Limb (tissue), 2 donors: ENCODE data around the gene CPAMD8.

Experiments used
- DNase-seq, 2 donors: peaks; one replicate each; pipeline ENCODE4 v3.0.0-alpha.2; 2016; ENCODE audit errors: extremely low spot score in 2 of 2

The CPAMD8 gene

DNA sequence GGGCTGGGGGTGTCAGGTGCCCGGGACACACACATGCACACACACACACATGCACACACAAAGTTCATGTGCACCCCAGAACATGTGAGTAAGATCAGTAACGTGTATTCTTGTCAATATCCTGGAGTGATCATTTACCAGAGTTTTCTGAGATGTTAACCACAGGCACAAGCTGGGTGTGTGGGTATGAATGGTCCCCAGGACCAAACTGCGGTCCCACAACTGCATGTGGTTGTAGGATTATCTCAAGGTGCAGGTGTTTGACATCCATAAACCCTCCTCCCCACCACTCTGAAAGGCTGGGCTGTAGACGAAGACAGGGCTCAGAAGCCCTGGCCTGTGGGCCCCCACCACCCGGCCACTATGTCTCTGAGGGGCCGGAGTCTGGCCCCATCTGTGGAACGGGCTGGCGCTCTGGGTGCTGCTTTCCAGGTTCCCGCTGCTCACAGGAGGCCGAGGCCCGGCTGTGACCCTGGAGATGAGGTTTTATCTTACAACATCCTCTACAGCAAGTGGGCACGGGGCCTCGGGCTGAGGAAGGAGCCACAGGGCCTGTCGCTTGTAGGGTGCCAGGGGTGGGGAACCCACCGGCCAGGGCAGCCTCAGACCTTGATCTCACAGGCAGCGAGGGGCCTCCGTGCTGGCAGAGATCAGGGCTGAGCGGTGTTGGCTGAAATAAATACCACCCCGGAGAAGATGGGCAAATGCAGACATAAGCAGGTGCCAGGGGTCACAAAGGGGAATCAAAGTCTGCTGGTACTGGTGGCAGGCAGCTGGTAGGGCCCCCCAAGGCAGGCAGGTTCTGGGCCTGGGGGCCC, 133.5 kb downstream of the CPAMD8 start:
- DNase-seq = no peak

DNA sequence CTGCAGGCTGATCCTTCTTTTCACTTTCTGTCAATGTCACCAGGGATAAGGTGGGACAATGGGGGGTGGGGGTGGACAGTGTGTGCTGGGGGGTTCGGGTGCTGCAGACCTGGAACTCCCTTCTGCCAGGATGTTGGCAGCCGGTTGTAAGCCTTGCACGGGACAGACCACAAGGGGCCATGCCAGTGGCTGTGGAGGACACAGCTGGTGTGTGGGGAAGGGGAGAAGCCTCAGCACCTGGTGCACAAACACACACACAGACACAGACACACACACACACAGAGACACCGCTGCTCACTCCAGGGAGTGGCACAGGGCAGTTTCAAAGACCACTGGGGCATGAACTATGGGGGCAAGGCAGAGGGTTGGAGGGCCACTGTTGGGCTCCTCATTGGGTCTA, 134.2 kb downstream of the CPAMD8 start:
- no peak for DNase-seq

DNA sequence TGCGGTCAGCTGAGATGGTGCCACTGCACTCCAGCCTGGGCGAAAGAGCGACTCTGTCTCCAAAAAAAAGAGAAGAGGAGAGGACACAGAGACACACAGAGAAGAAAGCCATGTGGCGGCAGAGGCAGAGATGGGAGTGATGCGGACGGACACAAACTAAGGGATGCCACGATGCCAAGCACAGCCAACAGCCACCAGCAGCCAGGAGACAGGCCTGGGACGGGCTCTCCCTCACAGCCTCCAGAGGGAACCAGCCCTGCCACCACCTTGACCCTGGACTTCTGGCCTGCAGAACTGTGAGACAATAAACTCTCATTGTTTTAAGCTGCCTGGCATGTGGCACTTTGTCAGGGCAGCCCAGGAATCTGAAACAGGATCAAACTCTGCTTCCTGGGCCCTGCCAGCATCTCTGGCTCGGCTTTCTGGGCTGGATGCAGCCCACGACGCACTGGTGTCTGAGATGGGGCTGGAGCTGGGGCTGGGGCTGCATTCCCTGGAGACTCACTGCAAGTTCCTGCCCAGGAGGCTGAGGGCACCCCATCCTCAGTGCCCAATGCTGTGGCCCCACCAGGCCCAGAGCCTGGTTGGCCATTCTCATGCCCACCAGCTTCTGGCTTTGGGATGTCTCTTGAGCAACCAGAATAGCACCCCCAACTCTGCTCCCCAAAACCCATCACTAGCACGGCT, 134.8 kb downstream of the CPAMD8 start:
- no peak for DNase-seq

DNA sequence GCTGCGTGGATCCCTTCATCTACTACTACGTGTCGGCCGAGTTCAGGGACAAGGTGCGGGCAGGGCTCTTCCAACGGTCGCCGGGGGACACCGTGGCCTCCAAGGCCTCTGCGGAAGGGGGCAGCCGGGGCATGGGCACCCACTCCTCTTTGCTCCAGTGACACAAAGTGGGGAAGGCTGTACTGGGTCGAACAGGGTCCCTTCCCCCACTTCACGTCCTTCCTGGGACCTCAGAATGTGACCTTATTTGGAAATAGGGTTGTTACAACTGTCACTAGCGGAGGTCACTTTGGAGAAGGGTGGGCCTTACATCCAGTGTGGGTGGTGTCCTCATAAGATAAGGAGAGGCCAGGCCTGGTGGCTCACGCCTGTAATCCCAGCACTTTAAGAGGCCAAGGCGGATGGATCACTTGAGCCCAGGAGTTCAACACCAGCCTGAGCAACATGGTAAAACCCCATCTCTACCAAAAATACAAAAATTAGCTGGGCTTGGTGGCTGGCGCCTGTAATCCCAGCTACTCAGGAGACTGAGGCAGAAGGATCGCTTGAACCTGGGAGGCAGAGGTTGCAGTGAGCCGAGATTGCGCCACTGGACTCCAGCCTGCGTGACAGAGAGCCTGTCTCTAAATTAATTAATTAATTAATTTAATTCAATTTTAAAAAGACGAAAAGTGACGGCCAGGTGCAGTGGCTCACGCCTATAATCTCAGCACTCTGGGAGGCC, 136.0 kb downstream of the CPAMD8 start:
- DNase-seq = no peak

DNA sequence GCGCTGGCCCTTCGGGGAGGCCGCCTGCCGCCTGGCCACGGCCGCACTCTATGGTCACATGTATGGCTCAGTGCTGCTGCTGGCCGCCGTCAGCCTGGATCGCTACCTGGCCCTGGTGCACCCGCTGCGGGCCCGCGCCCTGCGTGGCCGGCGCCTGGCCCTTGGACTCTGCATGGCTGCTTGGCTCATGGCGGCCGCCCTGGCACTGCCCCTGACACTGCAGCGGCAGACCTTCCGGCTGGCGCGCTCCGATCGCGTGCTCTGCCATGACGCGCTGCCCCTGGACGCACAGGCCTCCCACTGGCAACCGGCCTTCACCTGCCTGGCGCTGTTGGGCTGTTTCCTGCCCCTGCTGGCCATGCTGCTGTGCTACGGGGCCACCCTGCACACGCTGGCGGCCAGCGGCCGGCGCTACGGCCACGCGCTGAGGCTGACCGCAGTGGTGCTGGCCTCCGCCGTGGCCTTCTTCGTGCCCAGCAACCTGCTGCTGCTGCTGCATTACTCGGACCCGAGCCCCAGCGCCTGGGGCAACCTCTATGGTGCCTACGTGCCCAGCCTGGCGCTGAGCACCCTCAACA, 136.6 kb downstream of the CPAMD8 start:
- no peak for DNase-seq

DNA sequence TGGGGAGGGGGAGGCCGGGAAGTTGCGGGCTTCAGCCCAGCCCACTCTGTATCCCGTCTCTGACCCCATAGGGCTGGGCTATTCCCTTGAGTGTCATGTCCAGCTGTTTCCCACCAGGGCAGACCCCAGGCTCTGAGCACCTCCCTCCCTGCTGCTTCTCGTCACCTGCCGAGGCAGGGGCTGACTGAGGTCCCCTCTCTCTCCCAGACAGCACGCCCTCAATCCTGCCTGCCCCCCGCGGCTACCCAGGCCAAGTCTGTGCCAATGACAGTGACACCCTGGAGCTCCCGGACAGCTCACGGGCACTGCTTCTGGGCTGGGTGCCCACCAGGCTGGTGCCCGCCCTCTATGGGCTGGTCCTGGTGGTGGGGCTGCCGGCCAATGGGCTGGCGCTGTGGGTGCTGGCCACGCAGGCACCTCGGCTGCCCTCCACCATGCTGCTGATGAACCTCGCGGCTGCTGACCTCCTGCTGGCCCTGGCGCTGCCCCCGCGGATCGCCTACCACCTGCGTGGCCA, 137.2 kb downstream of the CPAMD8 start:
- DNase-seq = no peak

DNA sequence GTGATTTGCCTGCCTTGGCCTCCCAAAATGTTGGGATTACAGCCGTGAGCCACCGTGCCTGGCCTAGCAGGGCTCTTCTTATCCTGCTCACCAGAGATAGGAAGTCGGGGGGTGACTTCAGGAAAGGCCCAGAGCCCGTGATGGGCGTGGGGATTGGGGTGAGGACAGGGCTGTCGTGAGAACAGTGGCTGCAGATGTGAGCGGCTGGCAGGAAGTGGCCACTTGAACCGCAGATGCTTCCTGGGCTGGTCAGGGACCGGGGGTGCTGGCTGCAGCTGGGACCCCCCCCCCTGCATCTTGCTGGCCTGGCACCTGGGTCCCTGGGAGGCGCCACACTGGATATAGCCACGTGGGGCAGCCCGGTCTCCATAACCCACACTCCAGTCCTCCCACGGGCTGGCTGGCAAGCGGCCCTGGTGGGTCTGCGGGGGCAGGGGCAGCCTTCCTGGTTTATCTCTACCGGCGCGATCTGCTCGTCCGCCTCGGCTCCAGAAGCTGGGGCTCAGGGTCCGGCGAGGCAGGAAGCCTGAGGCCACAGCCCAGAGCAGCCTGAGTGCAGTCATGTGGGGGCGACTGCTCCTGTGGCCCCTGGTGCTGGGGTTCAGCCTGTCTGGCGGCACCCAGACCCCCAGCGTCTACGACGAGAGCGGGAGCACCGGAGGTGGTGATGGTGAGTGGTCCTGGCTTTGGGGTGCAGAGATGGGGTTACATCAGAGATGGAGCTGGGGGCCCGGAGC, 137.8 kb downstream of the CPAMD8 start, which contains the start of gene F2RL3:
Gene F2RL3 (plus strand): TSS at position 371 of the 737 bp plus-strand sequence. CDS start 191 bp downstream, at position 562.
- no peak for DNase-seq

DNA sequence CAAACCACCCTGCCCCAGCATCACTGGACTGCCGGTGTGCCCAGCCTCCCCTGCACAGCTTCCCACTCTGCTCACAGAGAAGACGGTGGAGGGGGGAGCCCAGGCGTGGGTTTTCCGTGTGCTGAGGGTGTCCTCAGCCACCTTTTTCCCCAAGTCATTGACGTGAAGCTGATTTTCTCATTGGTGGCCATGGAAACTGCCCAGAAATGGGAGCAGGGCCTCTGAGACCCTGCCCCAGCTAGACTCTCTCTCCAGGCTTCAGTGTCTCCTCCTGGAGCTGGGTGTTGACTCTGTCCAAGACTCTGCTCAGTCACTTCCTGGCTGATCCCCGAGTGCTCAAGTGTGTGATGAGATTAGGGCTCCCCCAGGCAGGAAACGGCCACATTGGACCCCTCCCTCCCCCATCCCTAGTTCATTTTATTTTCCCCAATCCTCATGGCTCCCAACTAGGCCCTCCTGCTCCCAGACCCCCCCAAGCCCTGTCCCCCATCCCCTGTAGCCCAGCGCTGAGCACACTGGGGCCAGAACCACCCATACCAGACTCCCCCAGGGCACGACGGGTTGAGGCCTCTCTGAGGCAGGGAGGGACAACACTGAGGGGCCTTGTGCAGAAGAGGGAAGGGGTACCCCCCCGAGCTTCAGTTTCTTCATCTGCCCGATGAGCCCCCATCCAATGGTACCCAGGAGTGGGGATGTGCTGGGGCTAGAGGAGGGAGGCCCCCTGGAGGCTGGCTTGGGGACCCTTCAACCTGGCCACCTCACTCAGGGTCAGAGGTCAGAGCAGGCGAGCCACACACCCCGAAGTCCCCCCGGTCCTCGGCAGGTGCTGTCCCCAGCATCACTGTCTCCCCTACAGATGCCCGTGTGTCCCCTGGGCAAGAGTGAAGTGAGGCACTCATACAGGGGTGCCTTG, 139.0 kb downstream of the CPAMD8 start:
- DNase-seq = no peak

DNA sequence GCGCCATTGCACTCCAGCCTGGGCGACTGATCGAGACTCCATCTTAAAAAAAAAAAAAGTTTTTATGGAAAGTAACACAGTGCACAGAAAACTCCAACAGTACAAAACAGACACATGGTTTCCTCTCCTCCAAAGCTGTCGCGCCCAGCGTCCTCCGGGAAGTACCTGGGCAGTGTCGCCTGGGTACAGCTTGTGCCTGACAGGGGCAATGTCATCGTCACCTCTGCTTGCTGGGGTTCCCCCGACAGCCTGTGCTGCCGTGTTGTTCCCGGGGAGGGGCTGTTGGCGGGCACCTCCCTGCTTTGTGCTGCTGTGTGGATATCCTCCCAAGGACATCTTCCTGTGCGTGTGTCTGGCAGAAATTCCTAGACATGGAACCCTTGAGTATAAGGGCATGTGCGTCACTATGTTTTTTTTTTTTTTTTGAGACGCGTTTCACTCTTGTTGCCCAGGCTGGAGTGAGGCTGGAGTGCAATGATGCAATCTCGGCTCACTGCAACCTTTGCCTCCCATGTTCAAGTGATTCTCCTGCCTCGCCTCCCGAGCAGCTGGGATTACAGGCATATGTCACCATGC, 140.2 kb downstream of the CPAMD8 start:
- no peak for DNase-seq

DNA sequence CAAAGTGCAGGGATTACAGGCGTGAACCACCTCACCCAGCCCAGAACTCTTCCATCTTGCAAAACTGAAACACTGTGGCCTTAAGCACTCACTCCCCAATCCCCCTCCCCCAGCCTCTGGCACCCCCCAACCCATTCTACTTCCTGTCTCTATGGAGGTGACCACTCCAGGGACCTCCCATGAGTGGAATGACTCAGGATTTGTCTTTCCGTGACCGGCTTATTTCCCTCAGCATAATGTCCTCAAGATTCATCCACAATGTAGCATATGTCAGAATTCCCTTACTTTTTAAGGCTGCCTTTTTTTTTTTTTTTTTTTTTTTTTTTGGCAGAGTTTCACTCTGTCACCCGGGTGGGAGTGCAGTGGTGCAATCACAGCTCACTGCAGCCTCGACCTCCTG, 141.4 kb downstream of the CPAMD8 start:
- DNase-seq = no peak

DNA sequence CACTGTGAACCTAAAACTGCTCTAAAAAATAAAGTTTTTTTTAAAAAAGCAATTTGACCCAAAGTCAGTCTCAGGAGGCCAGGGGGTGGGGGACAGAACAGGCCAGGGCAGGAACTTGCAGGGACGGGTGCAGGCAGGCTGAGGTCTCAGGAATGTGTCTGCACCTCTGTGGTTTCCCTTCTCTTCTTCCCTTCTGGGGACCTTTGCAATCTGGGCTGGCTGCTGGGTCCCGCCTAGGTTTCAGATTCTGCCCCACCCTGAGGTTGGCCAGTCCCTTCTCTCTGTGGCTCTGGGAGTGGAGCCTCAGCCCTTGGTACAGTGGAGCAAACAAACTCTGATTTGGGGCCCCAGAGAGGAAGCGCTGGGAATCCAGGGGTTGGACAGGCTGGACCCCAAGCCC, 143.1 kb downstream of the CPAMD8 start:
- DNase-seq = no peak

DNA sequence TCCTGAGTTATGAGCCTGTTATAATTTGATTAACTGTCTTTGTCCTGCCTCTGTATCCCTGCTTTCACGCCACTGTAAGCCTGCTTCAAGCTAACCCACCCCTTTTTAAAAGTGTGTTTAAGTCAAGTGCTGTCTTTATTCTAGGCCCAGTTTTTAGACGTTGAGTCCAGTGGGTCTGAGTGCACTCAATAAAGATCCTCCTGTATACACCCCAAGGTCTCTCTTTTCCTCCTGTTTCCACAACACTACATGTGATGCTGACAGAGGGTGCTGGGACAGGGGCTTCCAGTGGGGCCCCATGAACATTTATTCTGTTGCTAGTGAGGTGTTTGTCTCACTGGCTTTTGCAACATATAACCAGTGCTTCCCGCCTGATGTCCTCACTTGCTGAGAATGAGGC, 144.5 kb downstream of the CPAMD8 start:
- no peak for DNase-seq

DNA sequence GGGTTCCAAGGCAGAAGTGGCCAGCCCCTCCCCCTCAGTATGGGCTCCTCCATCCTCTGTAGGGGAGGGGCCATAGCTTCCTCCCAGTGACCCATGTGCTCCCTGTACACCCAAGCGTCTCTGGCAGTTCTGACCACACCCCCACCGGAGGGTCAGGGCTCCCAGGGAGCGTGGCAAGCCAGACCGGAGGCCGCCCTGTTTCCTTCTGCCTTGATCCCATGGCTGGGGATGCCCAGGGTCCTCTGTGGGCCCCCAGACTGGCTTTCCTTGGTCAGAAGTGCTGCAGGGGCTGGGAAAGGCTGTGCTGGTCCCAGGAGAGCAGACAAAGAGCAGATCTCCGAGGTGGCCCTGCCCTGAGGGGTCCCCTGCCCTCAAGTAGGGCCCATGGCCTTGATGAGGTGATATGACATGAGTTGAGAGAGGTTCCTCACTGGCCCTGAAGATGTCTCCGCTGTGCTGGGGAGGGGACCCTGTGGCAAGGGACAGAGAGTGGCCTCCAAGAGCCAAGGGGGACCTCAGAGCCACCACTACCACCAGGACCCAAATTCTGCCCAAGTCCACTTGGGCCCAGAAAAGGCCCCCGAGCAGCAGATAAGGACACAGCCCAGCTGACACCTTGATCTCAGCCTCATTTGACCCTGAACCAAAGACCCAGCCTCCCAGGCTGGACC, 145.6 kb downstream of the CPAMD8 start:
- DNase-seq = no peak

DNA sequence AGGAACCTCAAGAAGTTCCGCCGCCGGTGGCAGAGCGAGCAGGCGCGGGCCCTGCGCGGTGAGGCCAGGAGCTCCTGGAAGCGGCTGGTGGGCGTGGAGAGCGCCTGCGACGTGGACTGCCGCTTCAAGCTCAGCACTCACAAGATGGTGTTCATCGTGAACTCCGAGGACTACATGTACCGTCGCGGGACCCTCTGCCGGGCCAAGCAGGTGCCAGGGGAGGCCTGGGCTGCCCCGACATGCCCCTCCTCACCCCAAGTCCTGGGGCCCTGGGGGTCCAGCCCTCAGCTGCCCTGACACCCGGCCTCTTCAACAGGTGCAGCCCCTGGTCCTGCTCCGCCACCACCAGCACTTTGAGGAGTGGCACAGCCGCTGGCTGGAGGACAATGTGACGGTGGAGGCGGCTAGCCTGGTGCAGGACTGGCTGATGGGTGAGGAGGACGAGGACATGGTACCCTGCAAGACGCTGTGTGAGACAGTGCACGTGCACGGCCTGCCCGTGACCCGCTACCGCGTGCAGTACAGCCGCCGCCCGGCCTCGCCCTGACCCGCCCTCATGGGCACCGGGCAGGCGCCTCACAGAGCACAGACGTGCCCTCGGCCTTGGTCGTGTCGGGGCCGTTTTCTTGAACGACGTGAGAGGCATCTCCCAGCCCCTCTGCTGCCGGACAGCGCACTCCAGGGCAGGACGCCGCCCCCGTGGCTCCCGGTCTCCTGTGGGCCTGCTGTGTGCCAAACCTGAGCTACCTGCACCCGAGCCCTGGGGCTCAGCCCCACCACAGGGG, 148.2 kb downstream of the CPAMD8 start:
- no peak for DNase-seq

DNA sequence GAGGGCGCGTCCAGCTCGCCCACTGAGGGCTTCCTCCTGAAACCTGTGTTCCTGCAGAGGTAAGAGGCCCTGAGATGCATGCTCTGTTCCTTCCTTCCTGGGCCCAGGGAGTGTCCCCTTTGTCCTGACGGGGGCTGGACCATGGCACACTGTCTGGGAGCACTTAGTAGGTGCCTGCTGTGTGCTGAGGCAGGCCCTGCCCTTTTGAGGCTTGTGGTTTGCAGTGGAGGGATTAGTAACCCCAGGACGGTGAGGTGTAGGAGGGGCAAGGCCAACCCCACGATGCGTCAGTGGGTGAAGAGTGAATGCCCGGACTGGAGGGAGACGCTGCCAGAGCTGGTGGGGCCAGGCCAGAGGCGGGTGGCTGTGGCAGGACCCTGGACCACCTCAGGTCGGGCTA, 149.0 kb downstream of the CPAMD8 start:
- no peak for DNase-seq

DNA sequence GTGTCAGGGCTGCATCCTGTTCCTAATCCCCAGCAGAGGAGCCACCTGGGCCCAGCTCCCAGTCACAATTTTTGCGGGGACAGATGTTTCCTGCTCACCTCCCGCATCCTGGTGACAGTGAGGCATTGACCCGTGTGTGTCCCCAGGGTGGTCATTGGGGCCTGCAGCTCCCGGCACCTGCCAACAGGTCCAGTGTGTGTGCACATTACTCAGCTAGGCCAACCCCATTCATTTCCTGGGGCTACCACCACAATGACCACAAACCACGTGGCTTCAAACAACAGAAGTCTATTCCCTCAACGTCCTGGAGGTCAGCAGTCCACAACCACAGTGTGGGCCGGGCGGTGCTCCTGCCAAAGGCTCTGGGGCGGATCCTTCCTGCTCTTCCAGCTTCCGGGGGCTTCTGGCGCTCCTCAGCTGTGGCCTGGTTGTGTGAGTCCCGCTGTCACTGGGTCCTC, 149.7 kb downstream of the CPAMD8 start:
- no peak for DNase-seq

DNA sequence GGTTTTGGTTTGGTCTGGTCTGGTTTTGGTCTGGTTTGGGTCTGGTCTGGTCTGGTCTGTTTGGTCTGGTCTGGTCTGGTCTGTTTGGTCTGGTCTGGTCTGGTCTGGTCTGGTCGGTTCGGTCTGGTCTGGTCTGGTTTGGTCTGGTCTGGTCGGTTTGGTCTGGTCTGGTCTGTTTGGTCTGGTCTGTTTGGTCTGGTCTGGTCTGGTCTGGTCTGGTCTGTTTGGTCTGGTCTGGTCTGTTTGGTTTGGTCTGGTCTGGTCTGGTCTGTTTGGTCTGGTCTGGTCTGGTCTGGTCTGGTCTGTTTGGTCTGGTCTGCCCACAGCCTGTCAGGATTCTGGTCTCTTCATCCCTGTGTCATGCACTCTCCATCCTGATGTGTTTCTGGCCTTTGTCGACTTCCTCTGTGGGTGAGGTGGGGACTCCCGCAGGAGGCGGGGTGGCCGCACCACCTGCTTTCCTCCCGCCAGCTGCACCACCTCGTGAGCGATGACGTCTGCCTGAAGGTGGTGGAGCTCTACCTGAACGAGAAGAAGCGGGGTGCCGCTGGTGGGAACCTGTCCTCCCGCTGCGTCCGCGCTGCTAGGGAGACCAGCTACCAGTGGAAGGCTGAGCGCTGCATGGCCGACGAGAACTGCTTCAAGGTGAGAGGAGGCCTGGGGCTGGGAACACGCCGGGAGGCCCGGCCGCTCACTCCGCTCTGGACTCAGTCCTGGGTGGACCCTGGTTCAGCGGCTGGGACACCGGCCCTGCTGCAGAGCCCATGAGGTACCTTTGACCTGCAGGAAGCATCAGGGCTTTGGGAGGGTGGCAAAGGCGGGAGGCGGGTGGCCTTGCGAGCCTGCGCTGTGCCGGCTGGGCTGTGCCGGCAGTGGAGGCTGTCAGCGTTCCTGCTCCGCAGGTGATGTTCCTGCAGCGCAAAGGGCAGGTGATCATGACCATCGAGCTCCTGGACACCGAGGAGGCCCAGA, 150.7 kb downstream of the CPAMD8 start:
- no peak for DNase-seq
